ENCODE data around the gene KCNG1. TPM values are rescaled to one million over a fixed set of nuclear protein-coding genes. Genes with fewer than 3 reads are reported as not detected.
A peak's percentile ranks its signal among the peaks of the same experiment; 100 is the strongest.

The KCNG1 gene
- polyA plus RNA-seq, 1 donor from 2014 or later, result 1.7 TPM

GRCh38 chr20:50959543-50960126, 63.3 kb downstream of the KCNG1 start:
- TF ChIP-seq EZH2 (IDR thresholded peaks at IDR 0.05; ENCODE audit: borderline replicate concordance, insufficient read depth, low read length, poor library complexity, severe bottlenecking) (no peak), MXI1 (conservative IDR thresholded peaks at IDR 0.05; ENCODE audit: poor library complexity, severe bottlenecking) (no peak), REST (IDR thresholded peaks at IDR 0.05; ENCODE audit: borderline replicate concordance) (no peak), RAD21 (conservative IDR thresholded peaks at IDR 0.05) (no peak), TAF1 (IDR thresholded peaks at IDR 0.05; ENCODE audit: low read depth) (no peak)
- H3K4me3 ChIP-seq (ENCODE audit: low read length), result peak overlapping the region; percentile 84
- H4K20me1 ChIP-seq (ENCODE audit: insufficient read depth), result no peaks in the 10 kb centered on the region
- no peaks in the 10 kb centered on the region for H3K9me3 ChIP-seq (ENCODE audit: low read length)
- H3K27ac ChIP-seq (ENCODE audit: low read length), result peak overlapping the region; percentile 83
- H3K79me2 ChIP-seq (replicated peaks; ENCODE audit: insufficient read depth, low read length), result peaks cover 53% of the 10 kb centered on the region
- H3K9ac ChIP-seq (ENCODE audit: low read length), result peak overlapping the region; percentile 84
- H2AFZ ChIP-seq (ENCODE audit: low read depth, low read length), result no peak overlapping the region
- H3K9me2 ChIP-seq (ENCODE audit: insufficient read depth, low read length), result no peaks in the 10 kb centered on the region
- peak overlapping the region; percentile 79 for H3K4me2 ChIP-seq (ENCODE audit: low read length)
- H3K36me3 ChIP-seq (ENCODE audit: insufficient read depth, low read length), result no peaks in the 10 kb centered on the region
- H3K27me3 ChIP-seq (ENCODE audit: insufficient read depth, low read depth, low read length), result no peaks in the 10 kb centered on the region
- no peaks in the 10 kb centered on the region for H3F3A ChIP-seq (ENCODE audit: insufficient read depth, low read length, poor library complexity, severe bottlenecking)

- no peaks in the 10 kb centered on the region for H3K9me3 ChIP-seq (ENCODE audit: low read length)
- H3F3A ChIP-seq (ENCODE audit: insufficient read depth, low read length, poor library complexity, severe bottlenecking), result no peaks in the 10 kb centered on the region
- no peaks in the 10 kb centered on the region for H3K36me3 ChIP-seq (ENCODE audit: insufficient read depth, low read length)
- no peaks in the 10 kb centered on the region for H4K20me1 ChIP-seq (ENCODE audit: insufficient read depth)
- peak within 1 kb of the TSS; percentile 81 for H2AFZ ChIP-seq (ENCODE audit: low read depth, low read length)
- H3K9ac ChIP-seq (ENCODE audit: low read length), result peak within 1 kb of the TSS; percentile 84
- no peaks in the 10 kb centered on the region for H3K27me3 ChIP-seq (ENCODE audit: insufficient read depth, low read depth, low read length)
- H3K9me2 ChIP-seq (ENCODE audit: insufficient read depth, low read length), result no peaks in the 10 kb centered on the region
- peak within 1 kb of the TSS; percentile 83 for H3K27ac ChIP-seq (ENCODE audit: low read length)
- TF ChIP-seq POLR2AphosphoS5 (IDR thresholded peaks at IDR 0.05) (peak; percentile 60), CTCF (IDR thresholded peaks at IDR 0.05; ENCODE audit: poor library complexity, severe bottlenecking) (no peak), MXI1 (conservative IDR thresholded peaks at IDR 0.05; ENCODE audit: poor library complexity, severe bottlenecking) (peak; percentile 91), RAD21 (conservative IDR thresholded peaks at IDR 0.05) (peak; percentile 6)
- H3K79me2 ChIP-seq (replicated peaks; ENCODE audit: insufficient read depth, low read length), result peaks cover 60% of the 10 kb centered on the region
- H3K4me3 ChIP-seq (ENCODE audit: low read length), result peak within 1 kb of the TSS; percentile 84
- H3K4me2 ChIP-seq (ENCODE audit: low read length), result peak within 1 kb of the TSS; percentile 79
These were observed 64.0 kb downstream of the KCNG1 start, which contains the start of gene MOCS3 for GRCh38 chr20:50958615-50959542. TSS of gene MOCS3 (plus strand) at chr20:50958818. CDS start at chr20:50958843, 25 bp downstream.

Measured in neural cell (in vitro differentiated cells).